IPS-20b (cell line): ENCODE results near the gene SMAD6.

Source experiments
- H3K27ac ChIP-seq: one replicate; pipeline ENCODE4 v1.5.1; 2013; ENCODE audit warnings: low read length
- H3K27me3 ChIP-seq: 2 replicates; pipeline ENCODE4 v1.6.1; 2013; ENCODE audit warnings: mild to moderate bottlenecking, low read length, inconsistent platforms; ENCODE audit not compliant: insufficient read depth
- H3K36me3 ChIP-seq: 2 replicates; pipeline ENCODE4 v1.6.1; 2013; ENCODE audit warnings: low read depth, mild to moderate bottlenecking, inconsistent platforms, low read length, moderate library complexity; ENCODE audit not compliant: insufficient read depth
- H3K4me1 ChIP-seq: 2 replicates; pipeline ENCODE4 v1.6.1; 2013; ENCODE audit warnings: mild to moderate bottlenecking, control low read depth, inconsistent platforms, low read length, moderate library complexity; ENCODE audit not compliant: insufficient read depth
- H3K4me3 ChIP-seq: 2 replicates; pipeline ENCODE4 v1.5.1; 2013; ENCODE audit warnings: mild to moderate bottlenecking, low read length, inconsistent platforms
- H3K9ac ChIP-seq: 2 replicates; pipeline ENCODE4 v1.6.1; 2013; ENCODE audit warnings: low read depth, mild to moderate bottlenecking, inconsistent platforms, low read length, moderate library complexity
- H3K9me3 ChIP-seq: 2 replicates; pipeline ENCODE4 v1.6.1; 2013; ENCODE audit warnings: mild to moderate bottlenecking, low read depth, low read length, inconsistent platforms; ENCODE audit not compliant: insufficient read depth

SMAD6 gene

DNA sequence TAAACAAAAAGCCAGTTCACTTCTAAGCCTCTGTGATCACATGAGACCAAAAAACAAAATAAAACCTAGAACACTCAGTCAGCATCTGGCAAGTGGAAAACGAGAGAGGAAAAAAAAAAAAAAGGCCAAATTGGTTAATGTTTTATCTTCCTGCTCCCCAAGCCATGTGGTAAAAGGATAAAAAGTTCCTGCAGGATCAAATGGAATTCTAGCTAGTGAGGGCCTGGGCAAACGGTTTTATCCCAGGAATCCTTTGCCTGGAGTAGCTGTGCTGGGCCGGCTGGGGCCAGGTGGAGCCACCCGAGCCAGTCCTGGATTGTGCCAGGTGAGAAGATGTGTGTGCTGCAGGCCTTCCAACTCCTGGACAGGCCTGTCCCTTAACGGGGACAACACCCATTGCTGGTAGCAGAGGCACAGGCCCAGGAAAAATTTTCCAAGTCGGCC, 13.2 kb downstream of the SMAD6 start:
- Histone ChIP-seq H3K27ac (no peak overlapping the region), H3K4me3 (no peak overlapping the region), H3K9ac (no peak overlapping the region), H3K9me3 (no peaks in the 10 kb centered on the region), H3K27me3 (no peaks in the 10 kb centered on the region), H3K36me3 (peaks cover 7% of the 10 kb centered on the region; the same call in 1 of the 2 replicates), H3K4me1 (peaks cover 6% of the 10 kb centered on the region; the same call in 1 of the 2 replicates)

- Histone ChIP-seq H3K27ac (no peak overlapping the region), H3K4me3 (no peak overlapping the region), H3K4me1 (peaks cover 6% of the 10 kb centered on the region; the same call in 1 of the 2 replicates), H3K9ac (no peak overlapping the region), H3K27me3 (no peaks in the 10 kb centered on the region), H3K36me3 (peaks cover 7% of the 10 kb centered on the region; the same call in 1 of the 2 replicates), H3K9me3 (no peaks in the 10 kb centered on the region)
Observed at GRCh38 chr15:66715720-66716655, 14.0 kb downstream of the SMAD6 start.

DNA sequence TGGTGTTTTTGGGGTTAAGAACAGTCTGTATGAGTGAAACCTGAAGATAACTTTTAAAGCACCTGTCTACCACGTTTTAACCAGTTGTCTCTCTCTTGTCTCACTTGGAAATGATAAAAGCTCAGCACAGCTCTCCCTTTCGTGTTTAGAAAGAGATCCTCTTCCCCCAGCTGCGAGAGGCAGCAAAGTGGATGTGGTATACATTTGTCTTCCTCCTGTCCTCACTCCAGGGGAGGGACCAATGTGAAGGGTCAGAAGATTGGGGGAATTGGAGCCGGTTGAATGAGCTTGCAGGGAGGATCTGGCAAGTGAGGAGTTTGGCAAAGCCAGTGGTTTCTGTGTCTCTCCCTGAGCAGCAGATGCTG, 14.6 kb downstream of the SMAD6 start:
- Histone ChIP-seq H3K9ac (no peak overlapping the region), H3K27me3 (no peaks in the 10 kb centered on the region), H3K27ac (no peak overlapping the region), H3K4me3 (no peak overlapping the region), H3K36me3 (peaks cover 7% of the 10 kb centered on the region; the same call in 1 of the 2 replicates), H3K4me1 (peaks cover 6% of the 10 kb centered on the region; the same call in 1 of the 2 replicates), H3K9me3 (no peaks in the 10 kb centered on the region)

DNA sequence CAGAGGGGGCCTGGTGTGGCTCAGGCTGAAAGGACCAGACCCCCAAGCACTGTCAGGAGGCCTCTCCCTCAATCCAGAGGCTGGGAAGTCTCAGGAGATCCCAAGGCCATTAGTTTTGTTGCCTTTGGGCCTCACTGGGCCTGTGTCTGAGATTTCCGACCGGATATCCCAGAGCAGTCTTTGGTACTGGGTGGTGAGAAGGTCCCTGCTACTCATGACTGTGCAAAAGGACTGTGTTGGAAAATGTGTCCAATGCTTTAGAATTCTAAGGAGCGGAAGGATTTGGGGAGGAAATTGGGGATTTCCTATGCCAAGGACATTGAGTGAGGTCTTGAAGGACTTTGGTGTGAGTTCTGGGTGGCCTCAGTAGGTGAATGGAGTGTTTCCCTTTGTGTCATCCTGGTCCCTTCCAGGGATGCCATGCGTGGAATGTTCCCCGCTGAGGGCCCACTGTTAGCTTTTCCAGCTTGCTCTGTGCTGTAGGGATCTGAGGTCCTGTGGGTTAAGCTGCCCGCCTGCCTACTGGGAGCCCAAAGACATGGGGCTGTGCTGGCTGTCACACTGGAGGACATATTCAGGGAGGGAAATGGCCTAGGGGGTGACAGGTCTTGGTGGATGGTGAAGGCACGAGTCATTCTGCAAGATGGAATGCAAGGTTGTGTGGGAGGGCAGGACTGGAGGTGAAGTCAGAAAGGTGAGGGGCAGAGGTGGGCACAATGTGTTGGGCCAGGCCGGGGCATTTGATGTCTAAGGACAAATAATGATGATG, 16.4 kb downstream of the SMAD6 start:
- H3K4me3 ChIP-seq = no peak overlapping the region
- no peak overlapping the region for H3K27ac ChIP-seq
- H3K9ac ChIP-seq = no peak overlapping the region
- no peaks in the 10 kb centered on the region for H3K9me3 ChIP-seq
- H3K27me3 ChIP-seq = no peaks in the 10 kb centered on the region
- peaks cover 7% of the 10 kb centered on the region; the same call in 1 of the 2 replicates for H3K36me3 ChIP-seq
- H3K4me1 ChIP-seq = peaks cover 6% of the 10 kb centered on the region; the same call in 1 of the 2 replicates

DNA sequence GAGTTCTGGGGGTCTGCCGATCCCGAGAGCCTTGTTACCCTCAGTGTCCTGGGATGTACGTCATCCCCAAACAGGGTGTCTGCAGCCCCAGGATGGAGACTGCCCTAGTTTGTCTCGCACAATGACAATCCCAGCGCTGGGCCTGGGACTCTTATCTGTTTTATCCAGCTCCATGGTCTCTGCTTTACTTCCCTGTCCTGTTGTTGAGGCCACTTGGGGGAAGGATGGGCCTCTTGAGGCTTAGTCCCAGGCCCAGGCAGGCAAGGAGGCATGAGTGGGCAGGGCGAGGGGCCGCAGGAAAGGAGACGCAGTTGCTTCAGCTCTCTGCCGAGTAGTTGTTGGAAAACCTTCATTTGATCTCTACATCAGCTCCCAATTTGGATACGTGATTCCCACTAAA, 17.4 kb downstream of the SMAD6 start:
- no peak overlapping the region for H3K4me3 ChIP-seq

GRCh38 chr15:66720206-66721010, 18.4 kb downstream of the SMAD6 start:
- Histone ChIP-seq H3K27ac (no peak overlapping the region), H3K4me3 (no peak overlapping the region), H3K9ac (no peak overlapping the region), H3K27me3 (no peaks in the 10 kb centered on the region), H3K9me3 (no peaks in the 10 kb centered on the region), H3K4me1 (peaks cover 5% of the 10 kb centered on the region; the same call in 1 of the 2 replicates), H3K36me3 (peaks cover 7% of the 10 kb centered on the region; the same call in 1 of the 2 replicates)

More for the DNA sequence above, 17.4 kb downstream of the SMAD6 start:
- H3K27me3 ChIP-seq = no peaks in the 10 kb centered on the region
- H3K9ac ChIP-seq = no peak overlapping the region
- H3K9me3 ChIP-seq = no peaks in the 10 kb centered on the region
- H3K4me1 ChIP-seq = peaks cover 6% of the 10 kb centered on the region; the same call in 1 of the 2 replicates
- peaks cover 7% of the 10 kb centered on the region; the same call in 1 of the 2 replicates for H3K36me3 ChIP-seq
- H3K27ac ChIP-seq = no peak overlapping the region

GRCh38 chr15:66721020-66721419, 19.0 kb downstream of the SMAD6 start:
- no peak overlapping the region for H3K4me3 ChIP-seq
- no peaks in the 10 kb centered on the region for H3K9me3 ChIP-seq
- peaks cover 7% of the 10 kb centered on the region; the same call in 1 of the 2 replicates for H3K36me3 ChIP-seq
- H3K4me1 ChIP-seq = no peaks in the 10 kb centered on the region; the same call in 1 of the 2 replicates
- no peak overlapping the region for H3K9ac ChIP-seq
- no peak overlapping the region for H3K27ac ChIP-seq
- no peaks in the 10 kb centered on the region for H3K27me3 ChIP-seq

GRCh38 chr15:66721501-66721937, 19.5 kb downstream of the SMAD6 start:
- Histone ChIP-seq H3K9me3 (no peaks in the 10 kb centered on the region), H3K4me1 (no peaks in the 10 kb centered on the region), H3K9ac (no peak overlapping the region), H3K4me3 (no peak overlapping the region), H3K36me3 (peaks cover 7% of the 10 kb centered on the region; the same call in 1 of the 2 replicates), H3K27ac (no peak overlapping the region), H3K27me3 (no peaks in the 10 kb centered on the region)

DNA sequence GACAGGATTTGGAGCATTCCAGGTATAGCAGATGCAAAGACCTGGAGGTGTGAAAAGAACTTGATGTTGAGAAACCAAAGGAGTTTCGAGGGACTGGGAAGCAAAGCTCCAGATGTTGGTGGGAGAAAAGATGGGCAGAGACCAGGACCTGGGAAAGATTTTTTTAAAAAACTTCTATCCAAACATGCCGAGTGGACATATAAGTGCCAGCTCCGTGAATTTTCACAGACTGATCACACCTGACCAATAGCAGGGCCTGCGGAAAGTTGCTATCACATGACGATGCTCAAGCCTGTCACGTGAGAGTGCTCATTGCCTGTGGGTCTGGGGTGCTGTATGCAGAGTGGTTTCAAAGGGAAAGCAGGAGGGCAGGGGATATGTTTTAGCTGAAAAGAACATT, 19.9 kb downstream of the SMAD6 start:
- no peak overlapping the region for H3K4me3 ChIP-seq
- no peaks in the 10 kb centered on the region for H3K27me3 ChIP-seq
- H3K27ac ChIP-seq = no peak overlapping the region
- no peaks in the 10 kb centered on the region for H3K4me1 ChIP-seq
- H3K9me3 ChIP-seq = no peaks in the 10 kb centered on the region
- H3K36me3 ChIP-seq = peaks cover 3% of the 10 kb centered on the region; the same call in 1 of the 2 replicates
- H3K9ac ChIP-seq = no peak overlapping the region

DNA sequence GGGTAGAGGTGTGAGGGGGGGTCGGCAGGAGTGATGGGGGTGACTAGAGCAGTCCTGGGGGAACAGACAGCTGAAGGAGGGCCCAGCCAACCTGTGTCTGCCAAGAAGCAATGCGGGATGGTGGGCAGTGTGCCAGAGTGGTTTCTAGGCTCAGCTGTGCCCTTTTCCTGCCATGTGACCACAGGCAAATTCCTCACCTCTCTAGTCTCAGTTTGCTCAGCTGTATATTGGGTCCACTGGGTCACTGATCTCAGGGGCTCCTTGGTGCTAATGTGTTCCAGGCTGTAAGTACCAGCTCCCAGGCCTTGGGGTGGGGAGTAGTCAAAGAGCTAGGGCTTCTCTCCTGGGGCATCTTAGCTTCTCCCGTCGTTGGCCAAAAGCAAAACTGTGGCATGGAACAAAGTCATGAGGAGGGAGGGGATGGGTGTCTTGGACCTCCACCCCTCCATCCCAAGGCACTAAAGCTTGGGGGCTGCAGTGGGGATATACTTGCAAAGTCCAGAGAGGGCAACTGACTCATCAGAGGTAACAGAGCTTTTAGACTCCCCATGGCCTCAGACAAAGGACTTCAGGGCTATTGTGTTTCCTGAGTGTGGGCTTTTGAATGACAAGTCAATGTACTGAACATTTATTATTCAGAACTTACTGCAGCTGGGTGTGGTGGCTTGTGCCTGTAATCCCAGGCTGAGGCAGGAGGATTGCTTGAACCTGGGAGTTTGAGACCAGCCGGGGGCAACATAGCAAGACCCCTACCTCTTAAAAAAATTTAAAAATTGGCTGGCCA, 20.9 kb downstream of the SMAD6 start:
- Histone ChIP-seq H3K9me3 (no peaks in the 10 kb centered on the region), H3K9ac (no peak overlapping the region), H3K4me3 (no peak overlapping the region), H3K36me3 (no peaks in the 10 kb centered on the region), H3K27ac (no peak overlapping the region), H3K4me1 (no peaks in the 10 kb centered on the region), H3K27me3 (no peaks in the 10 kb centered on the region)
